Renal pelvis (tissue), 12 donors: ENCODE data around the gene TAGLN2. TPM values are rescaled to one million over a fixed set of nuclear protein-coding genes. Genes with fewer than 3 reads are reported as not detected.

Experiments
- DNase-seq: peaks from one replicate; pipeline ENCODE4 v3.0.0-alpha.2; 2013
- long read RNA-seq, 16 experiments: transcript quantifications; one replicate each; lab custom pipeline, GENCODE V29; 2026
- polyA plus RNA-seq, 3 donors: library from polyadenylated mRNA; unstranded; fragments of 120-200 nt; gene quantifications; one replicate each; pipeline ENCODE4 v1.2.1, GENCODE V29; 2013; ENCODE audit not compliant: insufficient read length in 3 of 3

Gene TAGLN2
- polyA plus RNA-seq: 100 to 1,000 TPM; 113 to 144 (median 131) TPM
- long read RNA-seq, donor 1, transcript TAGLN2-203 (5 exons, 1,604 nt): major isoform, 54 of 65 reads
- long read RNA-seq, donor 1, partial matches to known transcripts: 11 of 65 reads
- long read RNA-seq, donor 1, other reads (novel, unspliced or antisense): 0 of 65 reads
- long read RNA-seq, donor 2, transcript TAGLN2-203 (5 exons, 1,604 nt): major isoform, 54 of 64 reads
- long read RNA-seq, donor 2, partial matches to known transcripts: 10 of 64 reads
- long read RNA-seq, donor 2, other reads (novel, unspliced or antisense): 0 of 64 reads
- long read RNA-seq, donor 3, transcript TAGLN2-203 (5 exons, 1,604 nt): major isoform, 63 of 78 reads
- long read RNA-seq, donor 3, partial matches to known transcripts: 14 of 78 reads
- long read RNA-seq, donor 3, other reads (novel, unspliced or antisense): 0 of 78 reads
- long read RNA-seq, donor 4, transcript TAGLN2-203 (5 exons, 1,604 nt): major isoform, 77 of 91 reads
- long read RNA-seq, donor 4, partial matches to known transcripts: 14 of 91 reads
- long read RNA-seq, donor 4, other reads (novel, unspliced or antisense): 0 of 91 reads
- long read RNA-seq, donor 5, transcript TAGLN2-203 (5 exons, 1,604 nt): major isoform, 22 of 38 reads
- long read RNA-seq, donor 5, partial matches to known transcripts: 16 of 38 reads
- long read RNA-seq, donor 5, other reads (novel, unspliced or antisense): 0 of 38 reads
- long read RNA-seq, donor 6, transcript TAGLN2-203 (5 exons, 1,604 nt): major isoform, 31 of 44 reads
- long read RNA-seq, donor 6, partial matches to known transcripts: 12 of 44 reads
- long read RNA-seq, donor 6, other reads (novel, unspliced or antisense): 0 of 44 reads
- long read RNA-seq, donor 7, transcript TAGLN2-203 (5 exons, 1,604 nt): major isoform, 61 of 86 reads
- long read RNA-seq, donor 7, partial matches to known transcripts: 24 of 86 reads
- long read RNA-seq, donor 7, other reads (novel, unspliced or antisense): 0 of 86 reads
- long read RNA-seq, donor 8, transcript TAGLN2-203 (5 exons, 1,604 nt): major isoform, 26 of 31 reads
- long read RNA-seq, donor 8, partial matches to known transcripts: 5 of 31 reads
- long read RNA-seq, donor 8, other reads (novel, unspliced or antisense): 0 of 31 reads
- long read RNA-seq, donor 9, transcript TAGLN2-203 (5 exons, 1,604 nt): major isoform, 63 of 82 reads
- long read RNA-seq, donor 9, partial matches to known transcripts: 18 of 82 reads
- long read RNA-seq, donor 9, other reads (novel, unspliced or antisense): 0 of 82 reads
- long read RNA-seq, donor 10, transcript TAGLN2-203 (5 exons, 1,604 nt): major isoform, 45 of 53 reads
- long read RNA-seq, donor 10, partial matches to known transcripts: 8 of 53 reads
- long read RNA-seq, donor 10, other reads (novel, unspliced or antisense): 0 of 53 reads
- long read RNA-seq, donor 11, transcript TAGLN2-203 (5 exons, 1,604 nt): major isoform, 39 of 45 reads
- long read RNA-seq, donor 11, partial matches to known transcripts: 6 of 45 reads
- long read RNA-seq, donor 11, other reads (novel, unspliced or antisense): 0 of 45 reads
- long read RNA-seq, donor 12, transcript TAGLN2-203 (5 exons, 1,604 nt): major isoform, 70 of 92 reads
- long read RNA-seq, donor 12, partial matches to known transcripts: 21 of 92 reads
- long read RNA-seq, donor 12, other reads (novel, unspliced or antisense): 0 of 92 reads
- long read RNA-seq, donor 13, transcript TAGLN2-203 (5 exons, 1,604 nt): major isoform, 27 of 38 reads
- long read RNA-seq, donor 13, partial matches to known transcripts: 11 of 38 reads
- long read RNA-seq, donor 13, other reads (novel, unspliced or antisense): 0 of 38 reads
- long read RNA-seq, donor 14: 0 reads
- long read RNA-seq, donor 15, transcript TAGLN2-203 (5 exons, 1,604 nt): major isoform, 107 of 171 reads
- long read RNA-seq, donor 15, partial matches to known transcripts: 62 of 171 reads
- long read RNA-seq, donor 15, other reads (novel, unspliced or antisense): 0 of 171 reads
- long read RNA-seq, donor 16, transcript TAGLN2-203 (5 exons, 1,604 nt): major isoform, 70 of 79 reads
- long read RNA-seq, donor 16, partial matches to known transcripts: 9 of 79 reads
- long read RNA-seq, donor 16, other reads (novel, unspliced or antisense): 0 of 79 reads

DNA sequence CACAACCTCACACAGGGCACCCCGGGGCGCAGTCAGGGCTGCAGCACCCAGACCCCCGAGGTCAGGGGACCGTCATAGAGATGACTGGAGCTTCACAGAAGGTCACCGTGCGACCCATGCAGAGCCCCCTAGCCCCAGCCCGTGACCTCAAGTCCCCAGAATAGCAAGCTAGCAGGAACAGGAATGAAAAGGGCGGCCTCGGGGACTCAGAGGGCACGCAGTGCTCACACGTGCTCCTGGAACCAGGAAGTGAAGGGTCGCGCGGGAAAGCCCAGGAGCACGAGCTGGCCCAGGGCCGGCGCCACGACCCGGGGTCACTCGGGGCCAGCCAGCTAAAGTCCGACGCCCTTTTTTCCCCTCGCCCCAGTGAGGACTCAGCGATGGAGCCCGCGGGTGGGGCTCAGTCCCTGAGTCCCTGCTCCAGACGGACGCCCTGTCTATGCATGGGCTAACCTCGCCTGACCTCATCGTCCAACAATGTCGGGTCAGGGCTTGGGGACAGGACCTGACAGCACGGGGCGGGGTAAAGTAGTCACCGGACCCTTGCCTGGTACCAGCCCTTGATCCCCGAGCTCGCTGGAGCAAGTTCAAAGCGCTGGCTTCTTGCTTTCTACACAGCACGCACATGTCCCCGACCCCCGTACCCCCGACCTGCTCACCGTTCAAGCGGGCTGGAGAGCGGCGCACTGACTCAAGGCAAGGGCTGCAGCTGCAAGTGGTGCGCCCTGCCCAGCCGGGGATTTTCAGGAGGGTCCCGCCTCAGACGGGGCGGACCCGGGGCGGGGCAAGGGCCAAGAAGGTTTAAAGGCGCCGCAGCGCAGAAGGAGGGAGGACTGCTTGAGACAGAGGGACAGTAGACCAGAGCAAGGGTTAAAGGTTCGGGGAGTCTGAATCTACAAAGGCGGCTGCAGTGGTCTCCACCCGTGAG, at the start of gene TAGLN2:
Gene TAGLN2, minus strand, starts transcription at position 717 of the 928 bp plus-strand sequence. CDS start 4,998 bp downstream, outside the sequence.
- DNase-seq: peak; percentile 90

DNA sequence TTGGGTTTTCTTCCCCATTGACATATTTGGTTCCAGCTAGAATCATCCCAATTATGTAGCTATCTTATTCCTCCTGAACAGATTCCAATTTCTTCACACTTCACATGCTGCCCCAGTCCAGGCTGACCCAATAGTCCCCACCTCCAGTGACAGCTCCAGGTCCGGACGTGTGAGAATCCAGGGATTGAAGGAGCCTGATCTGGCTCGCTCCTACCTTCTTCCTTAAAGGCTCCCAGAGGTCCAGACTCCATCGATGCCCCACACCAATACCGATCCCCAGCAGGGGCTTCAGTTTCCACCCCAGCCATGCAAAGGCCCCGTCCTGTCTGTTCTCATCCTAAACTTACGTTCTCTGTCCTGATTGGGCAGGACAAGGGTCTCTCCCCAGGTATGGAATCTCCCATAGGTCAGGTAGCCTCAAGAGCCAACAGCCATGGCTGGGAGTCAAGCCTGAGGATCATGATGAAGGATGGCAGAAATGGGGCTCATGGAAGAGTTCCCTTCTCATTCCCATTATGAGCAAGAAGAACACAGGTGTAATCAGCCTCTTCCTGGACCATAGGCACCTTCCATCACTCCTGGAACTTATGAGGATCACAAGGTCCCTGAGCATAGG, 49.2 kb upstream of the TAGLN2 start:
- DNase-seq: no peak

DNA sequence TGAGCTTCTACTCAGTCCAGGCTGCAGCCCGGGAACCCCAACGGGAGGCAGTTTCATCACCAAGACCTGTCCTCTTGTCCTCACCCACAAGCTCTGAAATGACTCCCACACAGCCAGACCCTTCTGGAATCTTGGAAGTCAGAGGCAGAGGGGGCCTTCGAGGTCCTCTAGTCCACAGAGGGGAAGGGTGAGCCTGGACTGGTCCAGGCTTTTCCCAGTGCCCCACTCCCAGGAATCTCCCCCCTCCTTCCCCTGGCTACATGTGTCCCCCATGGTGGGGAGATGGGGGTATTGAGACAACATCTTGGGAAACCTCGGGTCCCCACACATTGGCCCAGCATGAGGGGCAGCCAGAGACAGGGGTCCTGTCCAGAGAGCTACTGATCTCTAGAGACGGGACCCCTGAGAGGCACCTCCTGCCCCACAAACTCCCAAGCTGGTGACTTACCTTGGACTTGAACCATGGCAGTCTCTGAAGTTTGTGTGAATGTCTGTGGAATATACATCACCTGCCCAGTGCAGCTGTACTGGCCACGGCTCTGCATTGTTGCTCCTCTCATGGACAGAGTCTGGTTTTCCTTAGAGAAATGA, 48.1 kb upstream of the TAGLN2 start:
- no peak for DNase-seq

DNA sequence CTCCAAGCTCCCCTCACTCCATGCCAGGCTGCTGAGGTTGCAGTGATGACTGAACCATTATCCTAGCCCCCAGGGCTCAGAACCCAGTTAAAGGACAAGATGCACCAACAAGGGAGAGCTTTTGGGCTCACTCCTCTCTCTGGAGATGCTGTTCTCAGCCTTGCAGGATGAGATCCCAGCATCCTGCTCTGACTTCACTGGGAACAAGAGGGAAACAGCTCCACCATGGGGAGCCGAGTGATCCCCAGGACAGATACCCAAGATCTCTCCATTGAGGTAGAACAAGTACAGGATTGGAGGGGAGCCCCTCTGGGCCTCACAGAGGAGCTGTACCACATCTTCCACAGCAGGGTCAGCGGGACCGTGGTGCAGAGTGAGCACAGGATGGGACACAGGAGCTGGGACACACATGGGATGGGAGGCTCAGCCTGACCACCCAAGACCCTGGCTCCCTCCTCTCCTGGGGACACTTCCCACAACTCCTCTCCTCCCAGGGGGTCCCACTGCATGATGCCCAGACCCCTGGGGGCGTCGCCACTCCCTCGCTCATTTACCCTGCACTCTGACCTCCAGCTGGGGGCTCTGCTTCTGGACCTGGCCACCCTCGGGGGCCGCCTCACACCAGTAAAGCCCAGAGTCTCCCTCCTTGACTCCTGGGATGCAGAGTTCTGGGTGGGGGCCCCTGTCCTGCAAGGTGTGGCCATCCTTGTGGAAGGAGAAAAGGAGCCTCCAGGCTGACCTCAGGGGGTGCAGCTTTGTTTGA, 47.3 kb upstream of the TAGLN2 start:
- no peak for DNase-seq

DNA sequence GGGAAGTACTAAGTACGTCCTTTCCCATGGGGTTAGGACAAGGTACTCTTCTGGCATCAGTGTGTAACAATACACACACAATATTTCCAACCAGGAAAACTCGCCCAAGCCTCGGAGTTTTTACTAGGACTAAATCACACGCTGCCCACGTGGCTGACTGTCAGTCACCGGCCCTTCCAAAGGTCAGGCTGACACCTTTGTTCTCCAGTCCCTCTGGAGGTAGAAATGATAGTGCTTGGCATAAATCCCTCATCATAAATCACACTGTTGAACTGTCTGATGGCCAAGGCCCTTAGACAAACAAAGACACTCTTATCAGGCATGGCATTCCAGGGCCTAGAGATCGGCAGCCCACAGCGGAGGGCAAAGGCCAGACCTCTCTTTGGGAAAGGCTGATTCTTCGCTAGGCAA, 45.6 kb upstream of the TAGLN2 start:
- no peak for DNase-seq

DNA sequence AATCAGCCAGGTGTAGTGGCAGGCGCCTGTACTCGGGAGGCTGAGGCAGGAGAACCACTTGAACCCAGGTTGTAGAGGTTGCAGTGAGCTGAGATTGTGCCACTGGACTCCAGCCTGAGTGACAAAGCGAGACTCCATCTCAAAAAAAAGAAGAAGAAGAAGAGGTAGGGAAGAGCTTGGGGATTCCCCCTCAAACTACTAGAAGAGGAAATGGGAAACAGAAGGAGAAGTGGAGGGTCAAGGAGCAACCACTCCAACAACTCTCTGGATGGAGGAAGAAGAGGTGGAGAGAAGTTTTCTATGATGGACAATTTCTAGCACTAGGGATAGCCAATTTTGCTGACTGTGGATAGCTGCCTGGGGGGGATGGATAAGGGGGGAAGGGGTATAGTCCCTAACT, 43.6 kb upstream of the TAGLN2 start:
- no peak for DNase-seq

DNA sequence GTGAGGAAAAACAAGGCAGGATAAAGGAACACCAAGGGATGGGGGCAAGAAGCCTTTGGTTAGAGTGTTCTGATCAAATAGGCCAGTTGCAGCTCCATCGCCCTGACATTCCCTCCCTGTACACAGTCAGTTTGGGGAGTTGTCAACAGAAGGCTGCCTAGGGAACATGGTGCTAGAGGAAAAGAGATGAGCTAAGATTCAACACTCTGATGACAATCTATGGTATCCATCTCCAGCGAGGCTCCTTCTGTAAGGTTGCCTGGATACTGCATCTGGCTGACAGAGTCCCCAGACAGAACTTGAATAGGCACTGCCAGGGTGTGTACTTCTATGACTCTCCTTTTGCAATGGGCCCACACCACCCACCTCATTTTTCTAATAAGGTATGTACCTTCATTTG, 40.0 kb upstream of the TAGLN2 start:
- no peak for DNase-seq

DNA sequence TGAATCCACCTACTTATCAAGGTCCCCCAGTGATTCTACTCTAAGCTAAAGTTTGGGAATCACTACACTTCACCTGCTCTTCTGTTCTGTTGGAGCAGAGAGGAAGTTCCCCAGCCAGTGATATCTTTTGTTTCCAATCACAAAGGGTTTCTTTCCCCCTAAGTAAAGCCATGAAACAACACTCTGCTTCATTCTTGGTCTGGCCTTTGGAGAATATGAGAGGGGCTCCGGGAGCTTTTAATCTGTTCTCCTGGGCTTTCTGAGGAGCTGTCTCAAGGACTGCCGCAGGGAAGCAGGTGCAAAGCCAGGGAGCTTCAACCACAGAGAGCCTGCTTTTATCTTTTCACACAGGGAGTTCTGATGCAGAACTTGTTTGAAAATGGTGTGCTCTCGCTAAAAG, 38.8 kb upstream of the TAGLN2 start:
- no peak for DNase-seq

DNA sequence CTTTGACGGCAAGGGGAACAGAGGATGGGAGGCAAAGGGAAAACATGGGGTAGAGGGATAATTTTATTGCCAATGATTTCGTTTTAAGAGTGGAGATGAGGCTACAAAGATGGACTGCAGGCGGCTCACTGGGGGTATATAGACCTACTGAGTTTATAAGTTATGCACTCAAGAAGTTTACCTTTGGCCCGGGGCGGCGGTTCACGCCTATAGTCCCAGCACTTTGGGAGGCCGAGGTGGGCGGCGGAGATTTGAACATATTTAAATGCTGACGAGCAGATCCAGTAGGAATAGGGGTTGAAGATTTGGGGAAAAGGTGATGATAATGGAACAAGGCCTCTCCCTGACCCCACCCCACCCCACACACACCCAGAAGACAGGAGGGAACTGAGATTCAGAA, 36.9 kb upstream of the TAGLN2 start:
- DNase-seq: no peak

DNA sequence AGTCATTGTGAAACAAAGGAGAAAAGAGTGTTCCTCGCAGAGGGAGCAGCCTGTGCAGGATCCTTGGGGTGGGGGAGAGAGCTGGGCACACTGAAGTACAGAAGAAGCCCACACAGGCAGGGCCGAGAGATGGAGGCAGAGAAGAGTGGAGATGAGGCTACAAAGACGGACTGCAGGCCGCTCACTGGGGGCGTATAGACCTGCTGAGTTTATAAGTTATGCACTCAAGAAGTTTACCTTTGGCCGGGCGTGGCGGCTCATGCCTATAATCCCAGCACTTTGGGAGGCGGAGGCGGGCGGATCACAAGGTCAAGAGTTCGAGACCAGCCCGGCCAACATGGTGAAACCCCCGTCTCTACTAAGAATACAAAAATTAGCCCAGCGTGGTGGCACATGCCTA, 36.3 kb upstream of the TAGLN2 start:
- DNase-seq: no peak

DNA sequence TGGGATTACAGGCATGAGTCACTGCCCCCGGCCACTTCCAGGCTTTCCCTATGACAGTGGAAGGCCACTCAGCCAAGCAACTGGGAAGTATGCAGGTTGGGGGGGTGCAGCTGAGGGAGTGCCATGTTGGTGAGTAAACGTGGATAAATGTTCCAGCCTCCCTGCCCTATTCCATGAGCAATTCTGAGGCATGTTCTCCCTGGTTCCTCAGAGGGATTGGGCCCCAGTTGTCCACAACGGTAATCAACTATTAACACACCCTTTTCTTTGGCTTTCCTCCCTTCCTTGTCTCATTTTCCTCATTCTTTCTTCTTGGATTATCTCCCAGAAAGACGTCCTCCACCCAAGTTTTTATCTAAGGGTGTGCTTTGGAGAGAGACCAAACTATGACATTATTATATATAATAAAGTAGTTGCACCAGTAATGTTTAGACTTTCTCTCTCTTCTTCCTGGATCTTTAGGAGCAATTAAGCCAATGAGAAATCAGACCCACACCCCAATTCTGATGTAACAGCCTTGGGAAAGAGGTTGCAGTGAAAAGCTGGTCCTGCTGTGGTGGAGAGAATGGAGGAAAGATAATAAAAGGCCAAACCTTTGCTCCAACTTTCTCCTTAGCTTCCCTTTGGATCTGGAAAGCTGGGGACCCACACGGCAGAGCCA, 35.5 kb upstream of the TAGLN2 start:
- DNase-seq: no peak

DNA sequence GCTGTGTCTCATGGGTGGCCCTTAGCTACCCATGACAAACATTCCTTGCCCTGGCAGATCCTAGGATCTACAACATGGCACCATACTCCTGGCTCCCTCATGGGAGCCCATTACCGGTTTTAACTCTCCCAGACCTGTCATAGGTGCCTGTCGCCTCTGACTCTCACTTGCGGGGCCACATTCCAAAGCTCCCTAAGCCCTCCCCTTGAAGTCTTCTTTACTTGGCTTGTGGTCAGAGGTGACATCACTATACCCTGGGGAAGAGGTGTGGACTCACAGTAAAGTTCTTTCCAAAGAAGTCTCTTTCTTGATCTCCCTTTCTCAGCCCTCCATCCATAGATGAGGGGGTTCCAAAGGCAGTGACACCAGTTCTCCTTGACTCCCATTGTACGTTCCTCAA, 34.1 kb upstream of the TAGLN2 start:
- no peak for DNase-seq

DNA sequence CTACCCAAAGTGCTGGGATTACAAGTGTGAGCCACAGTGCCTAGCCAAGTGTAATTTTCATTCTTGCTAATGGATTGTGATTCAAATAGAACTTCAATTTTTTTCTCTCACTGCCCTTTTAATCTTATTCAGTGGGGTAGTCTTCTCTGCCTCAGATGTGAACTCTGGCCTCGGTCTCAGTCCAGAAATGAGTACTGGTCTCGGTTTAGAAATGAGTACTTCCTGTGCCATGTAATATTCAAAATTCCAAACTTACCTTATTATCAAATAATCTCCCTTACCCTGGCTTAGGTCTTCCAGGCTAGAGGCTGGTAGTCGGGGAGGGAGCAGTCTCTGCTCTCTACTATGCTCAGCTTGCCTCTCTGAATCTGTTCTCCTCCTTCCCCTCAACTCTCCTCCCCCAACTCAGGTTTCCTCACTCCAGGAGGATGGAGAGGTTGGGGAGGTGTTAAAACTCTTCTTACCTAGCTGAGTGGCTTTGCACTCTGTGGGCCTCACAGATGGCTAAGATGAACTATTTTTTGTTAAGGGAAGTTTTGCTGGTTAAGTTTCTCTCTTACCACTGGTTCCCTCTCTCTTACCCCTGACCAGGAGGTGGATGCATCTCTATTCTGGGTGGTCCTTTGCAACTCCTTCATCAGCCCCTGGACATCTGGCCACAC, 33.5 kb upstream of the TAGLN2 start:
- DNase-seq: no peak

DNA sequence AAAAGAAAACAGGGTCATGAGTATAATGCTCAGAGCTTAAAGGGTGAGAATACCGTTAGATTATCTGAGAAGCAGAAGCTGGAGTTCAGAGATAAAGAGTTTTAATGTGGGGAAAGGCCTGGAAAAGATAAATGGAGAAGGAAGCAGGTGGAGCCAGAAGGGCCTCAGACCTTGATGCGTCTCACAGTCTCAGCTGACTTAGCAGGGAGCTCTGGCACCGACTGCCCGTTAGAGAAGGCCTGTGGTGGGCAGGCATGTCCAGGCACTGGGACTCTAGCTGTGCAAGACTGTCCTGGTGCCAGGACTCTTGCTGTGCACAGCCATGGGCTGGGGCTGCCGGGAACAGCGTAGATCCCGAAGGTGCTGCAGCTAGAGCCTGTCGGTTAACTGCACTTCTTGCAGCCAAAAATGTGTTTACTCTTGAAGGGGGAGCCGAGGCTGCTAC, 32.5 kb upstream of the TAGLN2 start:
- no peak for DNase-seq

DNA sequence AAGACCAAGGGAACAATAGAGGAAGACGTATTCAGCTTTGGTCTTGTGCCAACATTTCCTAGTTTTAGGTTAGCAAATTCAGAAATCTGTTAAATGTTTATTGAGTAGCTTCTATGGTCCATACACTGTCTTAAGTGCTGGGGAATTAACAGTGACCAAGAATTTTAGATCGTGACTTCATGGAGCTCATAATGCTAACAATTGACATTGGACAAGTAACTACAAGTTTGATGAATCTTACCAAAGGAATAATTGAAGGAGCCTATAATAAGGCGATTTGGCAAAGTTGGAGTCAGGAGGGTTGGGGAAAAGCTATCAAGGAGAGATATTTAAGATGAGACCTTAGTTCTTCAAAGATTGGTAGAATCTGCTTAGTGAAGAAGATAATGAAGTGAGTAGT, 30.1 kb upstream of the TAGLN2 start:
- DNase-seq: no peak
